ENCODE data around the gene AWAT1.

DNA sequence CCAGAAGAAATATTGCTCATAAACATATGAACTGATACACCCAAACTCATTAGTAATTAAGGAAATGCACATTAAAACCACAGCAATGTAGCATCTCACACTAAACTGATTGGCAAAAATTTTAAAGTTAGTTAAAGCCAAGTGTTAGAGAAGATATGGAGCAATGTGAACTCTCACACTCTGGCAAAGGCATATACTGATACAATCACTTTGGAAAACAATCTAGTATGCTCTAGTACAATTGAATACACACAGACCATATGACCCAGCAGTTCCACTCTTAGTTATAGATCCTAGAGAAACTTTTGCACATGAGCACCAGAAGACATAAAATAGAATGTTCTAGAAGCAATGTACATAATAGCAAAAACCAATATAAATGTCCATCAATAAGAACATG lies 8.4 kb upstream of the AWAT1 start:
- TF ChIP-seq POLR2AphosphoS5 (IDR thresholded peaks at IDR 0.05; ENCODE audit: borderline replicate concordance, low read depth, low read length) (no peak), EZH2 (IDR thresholded peaks at IDR 0.05) (no peak), FOXP2 (optimal IDR thresholded peaks at IDR 0.05; ENCODE audit: control extremely low read depth, extremely low read length, insufficient read depth) (no peak)
